Panc1 (cell line): ENCODE data around the gene DKK2. TPM values are rescaled to one million over a fixed set of nuclear protein-coding genes. Genes with fewer than 3 reads are reported as not detected.

Experiments
- ATAC-seq: fragments of 200-7000 bp; cut with Tn5 transposase; 2 replicates; pipeline ENCODE4 v1.9.1; 2020; ENCODE audit warnings: mild to moderate bottlenecking, moderate library complexity
- BruUV-seq: library from RNA; stranded (reverse); fragments of 400-500 nt; replicated peaks from 2 replicates; lab custom pipeline; 2021; lab: Mats Ljungman, UMichigan
- CTCF ChIA-PET: fragments of 300-600 bp; sonication (Branson Sonifier 250); formaldehyde crosslinking; loops from one replicate; lab custom pipeline; 2022; ENCODE audit warnings: antibody characterized with exemption; lab: Charles Lee
- POLR2A ChIA-PET: fragments of 300-600 bp; sonication (Branson Sonifier 250); formaldehyde crosslinking; loops from one replicate; lab custom pipeline; 2022; ENCODE audit warnings: antibody characterized with exemption; lab: Charles Lee
- DNase-seq: peaks from one replicate; pipeline ENCODE4 v3.0.0-alpha.2; 2010; ENCODE audit warnings: low read depth, low spot score
- H3K27ac ChIP-seq: 2 replicates; pipeline ENCODE4 v1.5.1; 2011; ENCODE audit warnings: mild to moderate bottlenecking, low read length, inconsistent platforms
- H3K27me3 ChIP-seq: fragments of 200-500 bp; sonication (Bioruptor generic); 2 replicates; pipeline ENCODE4 v1.6.0; 2014; ENCODE audit warnings: low read length, inconsistent platforms; ENCODE audit not compliant: control insufficient read depth, insufficient read depth
- H3K36me3 ChIP-seq: fragments of 200-500 bp; sonication (Bioruptor generic); 2 replicates; pipeline ENCODE4 v1.5.1; 2014; ENCODE audit warnings: inconsistent platforms, mild to moderate bottlenecking, low read length, moderate library complexity; ENCODE audit not compliant: control insufficient read depth, insufficient read depth
- H3K4me1 ChIP-seq: 2 replicates; pipeline ENCODE4 v1.5.1; 2011; ENCODE audit warnings: inconsistent platforms, mild to moderate bottlenecking, low read length, moderate library complexity; ENCODE audit not compliant: control insufficient read depth, insufficient read depth
- H3K4me3 ChIP-seq, 2 experiments: 2 replicates each; pipeline ENCODE4 v1.5.1; 2011 to 2012; ENCODE audit warnings: low read depth in 2 of 2, low read length in 2 of 2, mild to moderate bottlenecking in 2 of 2, inconsistent platforms in 1 of 2, moderate library complexity in 1 of 2
- H3K9me3 ChIP-seq: fragments of 200-500 bp; sonication (Bioruptor generic); 2 replicates; pipeline ENCODE4 v1.5.1; 2014; ENCODE audit warnings: low read depth, mild to moderate bottlenecking, inconsistent platforms, low read length, moderate library complexity; ENCODE audit not compliant: control insufficient read depth, insufficient read depth
- CTCF ChIP-seq: fragments of 450-650 bp; IDR thresholded peaks from 2 replicates; pipeline ENCODE4 v1.5.1; 2017; ENCODE audit warnings: mild to moderate bottlenecking
- POLR2AphosphoS5 ChIP-seq: IDR thresholded peaks from 2 replicates; pipeline ENCODE4 v1.6.1; 2012; ENCODE audit warnings: mild to moderate bottlenecking, low read depth, low read length, moderate library complexity
- REST ChIP-seq, 2 experiments: IDR thresholded peaks; 2 replicates each; pipeline ENCODE4 v1.6.1; 2011 to 2012; ENCODE audit warnings: low read depth in 2 of 2, control low read depth in 1 of 2, low read length in 1 of 2, mild to moderate bottlenecking in 1 of 2, moderate library complexity in 1 of 2; ENCODE audit not compliant: insufficient read depth in 1 of 2
- SIN3A ChIP-seq: IDR thresholded peaks from 2 replicates; pipeline ENCODE4 v1.6.1; 2012; ENCODE audit warnings: low read depth, mild to moderate bottlenecking, low read length, moderate library complexity, borderline replicate concordance; ENCODE audit not compliant: insufficient read depth
- TCF7L2 ChIP-seq: IDR thresholded peaks from 2 replicates; pipeline ENCODE4 v1.6.1; 2011; ENCODE audit warnings: mild to moderate bottlenecking, low read depth, low read length, inconsistent platforms
- in situ Hi-C: cut with HindIII; loops from 2 replicates; pipeline ENCODE4 v1.10.0; 2016; ENCODE audit warnings: low sequenced_read_pairs, low pct_unique_long_range_greater_than_20kb
- intact Hi-C: fragments of 100-400 bp; cut with micrococcal nuclease; formaldehyde crosslinking; loops from one replicate; pipeline ENCODE4 v1.10.0; 2022; ENCODE audit not compliant: unreplicated experiment
- total RNA-seq: library from RNA; stranded (reverse); gene quantifications from one replicate; pipeline ENCODE4 v1.2.1, GENCODE V29; 2021; ENCODE audit not compliant: unreplicated experiment

DKK2 gene
- total RNA-seq, 1 experiment from 2014 or later = not detected

- CTCF ChIA-PET = no interaction called here
- H3K36me3 ChIP-seq = no peaks in the 10 kb centered on the region
- intact Hi-C loops (no loop called here), in situ Hi-C loops (no loop called here)
- ATAC-seq (no peak), DNase-seq (no peak)
- no TSS peak for BruUV-seq
- POLR2A ChIA-PET = no interaction called here
- TF ChIP-seq POLR2AphosphoS5 = no peak
- H3K4me1 ChIP-seq = no peaks in the 10 kb centered on the region
- no peak overlapping the region for H3K27ac ChIP-seq
- H3K9me3 ChIP-seq = no peaks in the 10 kb centered on the region
- no peak overlapping the region for H3K4me3 ChIP-seq
- no peaks in the 10 kb centered on the region for H3K27me3 ChIP-seq
Measured at GRCh38 chr4:106982711-106983211, 53.4 kb downstream of the DKK2 start.

- no peaks in the 10 kb centered on the region for H3K4me1 ChIP-seq
- DNase-seq (no peak), ATAC-seq (no peak)
- no peaks in the 10 kb centered on the region for H3K36me3 ChIP-seq
- H3K27ac ChIP-seq = no peak overlapping the region
- POLR2A ChIA-PET = no interaction called here
- TF ChIP-seq SIN3A (no peak), POLR2AphosphoS5 (no peak), CTCF (no peak), REST (IDR thresholded peaks at IDR 0.05; ENCODE audit: insufficient read depth in 1 of 2, low read depth in 2 of 2, low read length in 1 of 2) (no peak), TCF7L2 (no peak)
- no peaks in the 10 kb centered on the region for H3K9me3 ChIP-seq
- no TSS peak for BruUV-seq
- CTCF ChIA-PET = no interaction called here
- no peaks in the 10 kb centered on the region for H3K27me3 ChIP-seq
- in situ Hi-C loops = no loop called here
- no peak overlapping the region for H3K4me3 ChIP-seq
- intact Hi-C loops = no loop called here
Measured at GRCh38 chr4:106981431-106981830, 54.7 kb downstream of the DKK2 start.

GRCh38 chr4:106979476-106979875 lies 56.6 kb downstream of the DKK2 start:
- ATAC-seq (no peak), DNase-seq (no peak)
- CTCF ChIA-PET = no interaction called here
- in situ Hi-C loops (no loop called here), intact Hi-C loops (no loop called here)
- Histone ChIP-seq H3K36me3 (no peaks in the 10 kb centered on the region), H3K4me3 (no peak overlapping the region), H3K27ac (no peak overlapping the region), H3K9me3 (no peaks in the 10 kb centered on the region), H3K4me1 (no peaks in the 10 kb centered on the region), H3K27me3 (no peaks in the 10 kb centered on the region)
- TF ChIP-seq POLR2AphosphoS5 = no peak
- TF ChIP-seq TCF7L2 = no peak
- no peak for TF ChIP-seq CTCF
- TF ChIP-seq REST (IDR thresholded peaks at IDR 0.05; ENCODE audit: insufficient read depth in 1 of 2, low read depth in 2 of 2, low read length in 1 of 2) = no peak
- no peak for TF ChIP-seq SIN3A
- POLR2A ChIA-PET = no interaction called here
- no TSS peak for BruUV-seq
